Neural cell (in vitro differentiated cells): Measurements from ENCODE around the gene PRG3. TPM values are rescaled to one million over a fixed set of nuclear protein-coding genes. Genes with fewer than 3 reads are reported as not detected.

Source experiments
- H2AFZ ChIP-seq: fragments of 200-600, 300-800 bp; sonication (generic), shearing (Covaris generic); 2 replicates; pipeline ENCODE4 v1.6.0; 2014; ENCODE audit warnings: low read depth, mild to moderate bottlenecking, antibody characterized with exemption, low read length, moderate library complexity
- H3F3A ChIP-seq: fragments of 200-600 bp; shearing (Covaris generic); 2 replicates; pipeline ENCODE4 v1.6.1; 2016; ENCODE audit warnings: mild to moderate bottlenecking, moderate library complexity, mixed read lengths, antibody characterized with exemption, low read length; ENCODE audit not compliant: insufficient read depth, poor library complexity, severe bottlenecking
- H3K27ac ChIP-seq: fragments of 200-600, 300-800 bp; sonication (generic), shearing (Covaris generic); 2 replicates; pipeline ENCODE4 v1.5.1; 2014; ENCODE audit warnings: mild to moderate bottlenecking, low read length, moderate library complexity
- H3K27me3 ChIP-seq: fragments of 300-800, 200-600 bp; sonication (generic), shearing (Covaris generic); 2 replicates; pipeline ENCODE4 v1.6.0; 2014; ENCODE audit warnings: mild to moderate bottlenecking, low read depth, low read length, moderate library complexity; ENCODE audit not compliant: insufficient read depth
- H3K36me3 ChIP-seq: fragments of 300-800, 200-600 bp; sonication (generic), shearing (Covaris generic); 2 replicates; pipeline ENCODE4 v1.5.1; 2014; ENCODE audit warnings: mild to moderate bottlenecking, antibody characterized with exemption, low read length, moderate library complexity; ENCODE audit not compliant: insufficient read depth
- H3K4me2 ChIP-seq: fragments of 300-800, 200-600 bp; sonication (generic), shearing (Covaris generic); 2 replicates; pipeline ENCODE4 v1.6.0; 2014; ENCODE audit warnings: mild to moderate bottlenecking, low read length
- H3K4me3 ChIP-seq: fragments of 300-800, 200-600 bp; sonication (generic), shearing (Covaris generic); 2 replicates; pipeline ENCODE4 v1.5.1; 2014; ENCODE audit warnings: mild to moderate bottlenecking, low read length, moderate library complexity
- H3K79me2 ChIP-seq: fragments of 200-600 bp; shearing (Covaris generic); replicated peaks from 2 replicates; pipeline ENCODE4 v1.6.0; 2014; ENCODE audit warnings: mild to moderate bottlenecking, low read length, moderate library complexity; ENCODE audit not compliant: insufficient read depth
- H3K9ac ChIP-seq: fragments of 300-800, 200-600 bp; sonication (generic), shearing (Covaris generic); 2 replicates; pipeline ENCODE4 v1.6.1; 2016; ENCODE audit warnings: mild to moderate bottlenecking, low read length, mixed read lengths
- H3K9me2 ChIP-seq: fragments of 200-600 bp; shearing (Covaris generic); 2 replicates; pipeline ENCODE4 v1.6.1; 2016; ENCODE audit warnings: mild to moderate bottlenecking, low read length, mixed read lengths; ENCODE audit not compliant: insufficient read depth
- H3K9me3 ChIP-seq: fragments of 200-600, 300-800 bp; sonication (generic), shearing (Covaris generic); 2 replicates; pipeline ENCODE4 v1.6.1; 2016; ENCODE audit warnings: mild to moderate bottlenecking, mixed run types, low read length, moderate library complexity, mixed read lengths
- H4K20me1 ChIP-seq: fragments of 200-600 bp; shearing (Covaris generic); 2 replicates; pipeline ENCODE4 v1.6.1; 2016; ENCODE audit warnings: mild to moderate bottlenecking, mixed run types; ENCODE audit not compliant: insufficient read depth
- CTCF ChIP-seq: fragments of 450-650 bp; IDR thresholded peaks from 2 replicates; pipeline ENCODE4 v1.5.1; 2014; ENCODE audit warnings: antibody characterized with exemption, mild to moderate bottlenecking, moderate library complexity; ENCODE audit not compliant: poor library complexity, severe bottlenecking
- EP300 ChIP-seq: fragments of 450-650 bp; conservative IDR thresholded peaks from 2 replicates; pipeline ENCODE4 v1.6.1; 2014; ENCODE audit warnings: antibody characterized with exemption, mild to moderate bottlenecking, moderate library complexity; ENCODE audit not compliant: poor library complexity, severe bottlenecking
- EZH2 ChIP-seq: fragments of 200-600, 300-800 bp; shearing (Covaris generic), sonication (generic); IDR thresholded peaks from 2 replicates; pipeline ENCODE4 v1.6.1; 2014; ENCODE audit warnings: antibody characterized with exemption, low read length, borderline replicate concordance, mild to moderate bottlenecking; ENCODE audit not compliant: insufficient read depth, poor library complexity, severe bottlenecking
- MXI1 ChIP-seq: fragments of 450-650 bp; conservative IDR thresholded peaks from 2 replicates; pipeline ENCODE4 v1.6.1; 2014; ENCODE audit warnings: antibody characterized with exemption, mild to moderate bottlenecking; ENCODE audit not compliant: poor library complexity, severe bottlenecking
- POLR2AphosphoS5 ChIP-seq: IDR thresholded peaks from 2 replicates; pipeline ENCODE4 v1.6.1; 2012
- RAD21 ChIP-seq: fragments of 450-650 bp; conservative IDR thresholded peaks from 2 replicates; pipeline ENCODE4 v1.6.1; 2014; ENCODE audit warnings: antibody characterized with exemption, mild to moderate bottlenecking, moderate library complexity
- REST ChIP-seq: IDR thresholded peaks from 2 replicates; pipeline ENCODE4 v1.6.1; 2012; ENCODE audit warnings: borderline replicate concordance
- SMC3 ChIP-seq: fragments of 450-650 bp; conservative IDR thresholded peaks from 2 replicates; pipeline ENCODE4 v1.6.1; 2014; ENCODE audit warnings: antibody characterized with exemption, mild to moderate bottlenecking, moderate library complexity; ENCODE audit not compliant: poor library complexity
- TAF1 ChIP-seq: IDR thresholded peaks from 2 replicates; pipeline ENCODE4 v1.6.1; 2012; ENCODE audit warnings: low read depth
- polyA plus RNA-seq: library from polyadenylated mRNA; depleted of rRNA; stranded (reverse); fragments of >200 nt; gene quantifications from 2 replicates; pipeline ENCODE4 v1.2.3, GENCODE V29; 2014

The PRG3 gene
- polyA plus RNA-seq, 1 donor from 2014 or later, result not detected

DNA sequence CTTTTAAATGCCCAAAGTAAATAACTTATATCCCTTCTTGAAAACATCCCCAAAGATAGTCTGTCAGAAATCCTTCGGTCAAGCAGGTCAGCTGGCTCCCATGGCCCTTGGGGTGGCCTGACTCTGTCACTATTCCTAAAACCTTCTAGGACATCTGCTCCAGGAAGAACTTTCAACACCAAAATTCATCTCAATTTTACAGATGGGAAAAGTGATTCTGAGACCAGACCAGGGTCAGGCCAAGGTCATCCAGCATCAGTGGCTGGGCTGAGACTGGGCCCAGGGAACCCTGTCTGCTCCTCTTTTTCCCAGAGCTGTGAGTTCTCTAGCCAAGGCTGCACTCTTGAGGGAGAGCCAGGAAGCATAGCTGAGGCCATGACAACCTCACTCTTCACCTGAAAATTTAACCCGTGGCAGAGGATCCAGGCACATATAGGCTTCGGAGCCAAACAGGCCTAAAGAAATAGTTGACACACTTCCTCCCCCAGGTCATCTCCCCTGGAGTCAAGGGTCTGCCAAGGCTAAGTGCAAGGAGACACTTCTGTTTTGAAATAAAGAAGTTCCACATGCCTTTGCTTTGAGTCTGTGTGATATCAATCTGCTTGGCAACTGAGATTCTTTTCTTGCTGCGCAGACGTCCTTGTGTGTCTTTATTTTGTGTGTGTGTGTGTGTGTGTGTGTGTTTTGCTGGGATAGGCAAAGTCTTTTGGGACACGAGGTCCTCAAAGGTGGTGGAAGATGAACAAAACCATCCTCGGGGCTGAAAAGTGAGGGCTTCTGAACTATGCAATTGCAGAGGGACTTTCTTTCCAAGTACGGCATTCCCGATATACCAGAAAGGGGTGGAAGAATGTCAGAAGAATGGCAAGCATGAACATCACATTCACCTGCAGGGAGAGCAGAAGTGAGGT lies 26.3 kb upstream of the PRG3 start:
- H3K27ac ChIP-seq, result no peak overlapping the region
- H4K20me1 ChIP-seq, result no peaks in the 10 kb centered on the region
- H3F3A ChIP-seq, result no peaks in the 10 kb centered on the region

More for the DNA sequence above, 26.3 kb upstream of the PRG3 start:
- H2AFZ ChIP-seq, result no peak overlapping the region
- no peaks in the 10 kb centered on the region for H3K27me3 ChIP-seq
- H3K9ac ChIP-seq, result no peak overlapping the region
- H3K4me3 ChIP-seq, result no peak overlapping the region
- H3K79me2 ChIP-seq, result no peaks in the 10 kb centered on the region
- no peaks in the 10 kb centered on the region for H3K36me3 ChIP-seq
- H3K9me2 ChIP-seq, result no peaks in the 10 kb centered on the region
- H3K9me3 ChIP-seq, result no peaks in the 10 kb centered on the region
- H3K4me2 ChIP-seq, result no peak overlapping the region
- TF ChIP-seq MXI1 (no peak), POLR2AphosphoS5 (no peak), SMC3 (no peak), CTCF (no peak), RAD21 (no peak), TAF1 (no peak), EZH2 (no peak), EP300 (no peak), REST (no peak)
